Measurements from ENCODE around the gene UNC5C.

UNC5C gene

DNA sequence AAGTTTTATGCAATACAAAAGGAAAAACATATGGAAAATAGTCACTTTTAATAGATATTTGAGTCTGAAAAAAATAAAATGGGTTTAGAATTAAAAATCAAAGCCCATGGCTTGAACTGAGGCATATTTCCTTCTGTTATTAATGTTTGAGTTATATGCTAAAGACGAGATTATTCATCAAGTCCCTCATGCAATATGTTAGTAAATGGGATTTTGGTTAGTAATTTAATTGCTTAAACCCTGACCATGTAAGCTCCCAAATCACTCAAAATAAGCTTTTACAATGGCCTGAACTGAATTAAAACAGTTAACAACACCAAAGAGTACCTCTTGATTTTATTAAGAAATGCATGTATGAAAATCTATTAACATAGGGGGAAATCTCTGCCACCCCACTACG is 12.1 kb downstream of the UNC5C start:
- H3K4me3 ChIP-seq (ENCODE audit: low read depth, low read length) = no peak overlapping the region
- no peak for DNase-seq (ENCODE audit: low read depth)
- in situ Hi-C loops (cut with HindIII; ENCODE audit: low sequenced_read_pairs) = no loop called here
- no peak for TF ChIP-seq CTCF (IDR thresholded peaks at IDR 0.05; ENCODE audit: low read depth, low read length, missing control alignments)

GRCh38 chr4:95535180-95535579 is 13.6 kb downstream of the UNC5C start:
- DNase-seq (ENCODE audit: low read depth) = no peak
- TF ChIP-seq CTCF (IDR thresholded peaks at IDR 0.05; ENCODE audit: low read depth, low read length, missing control alignments) = no peak
- in situ Hi-C loops (cut with HindIII; ENCODE audit: low sequenced_read_pairs) = no loop called here
- no peak overlapping the region for H3K4me3 ChIP-seq (ENCODE audit: low read depth, low read length)

DNA sequence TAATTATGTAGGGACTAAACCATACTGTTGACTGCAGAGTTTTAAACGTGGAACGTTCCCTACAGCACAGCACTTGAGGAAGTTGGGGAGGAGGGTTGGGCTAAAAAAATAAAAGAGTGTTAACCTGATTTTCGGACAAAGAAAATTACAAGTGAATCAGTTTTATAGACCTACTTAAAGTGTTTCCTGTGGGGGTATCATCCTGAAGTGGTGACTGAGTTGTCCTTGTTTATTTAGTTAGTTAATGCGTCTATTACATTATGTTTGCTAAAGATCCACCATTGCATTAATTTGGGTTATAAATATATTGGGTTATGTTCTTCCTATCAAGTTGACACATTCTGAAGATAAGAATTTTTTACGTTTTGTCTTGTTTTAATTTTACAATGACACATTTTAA is 14.7 kb downstream of the UNC5C start:
- DNase-seq (ENCODE audit: low read depth) = no peak
- H3K4me3 ChIP-seq (ENCODE audit: low read depth, low read length) = no peak overlapping the region
- TF ChIP-seq CTCF (IDR thresholded peaks at IDR 0.05; ENCODE audit: low read depth, low read length, missing control alignments) = no peak
- in situ Hi-C loops (cut with HindIII; ENCODE audit: low sequenced_read_pairs) = no loop called here

- no peak overlapping the region for H3K4me3 ChIP-seq (ENCODE audit: low read depth, low read length)
- in situ Hi-C loops (cut with HindIII; ENCODE audit: low sequenced_read_pairs) = no loop called here
- TF ChIP-seq CTCF (IDR thresholded peaks at IDR 0.05; ENCODE audit: low read depth, low read length, missing control alignments) = no peak
- no peak for DNase-seq (ENCODE audit: low read depth)
Measured at GRCh38 chr4:95533254-95533653, 15.5 kb downstream of the UNC5C start.

- no peak for TF ChIP-seq CTCF (IDR thresholded peaks at IDR 0.05; ENCODE audit: low read depth, low read length, missing control alignments)
- no peak for DNase-seq (ENCODE audit: low read depth)
- H3K4me3 ChIP-seq (ENCODE audit: low read depth, low read length) = no peak overlapping the region
- in situ Hi-C loops (cut with HindIII; ENCODE audit: low sequenced_read_pairs) = no loop called here
Measured at GRCh38 chr4:95532305-95532704, 16.5 kb downstream of the UNC5C start.

GRCh38 chr4:95531141-95531540 is 17.6 kb downstream of the UNC5C start:
- DNase-seq (ENCODE audit: low read depth) = no peak
- TF ChIP-seq CTCF (IDR thresholded peaks at IDR 0.05; ENCODE audit: low read depth, low read length, missing control alignments) = no peak
- no peak overlapping the region for H3K4me3 ChIP-seq (ENCODE audit: low read depth, low read length)
- in situ Hi-C loops (cut with HindIII; ENCODE audit: low sequenced_read_pairs) = no loop called here

GRCh38 chr4:95529946-95530345 is 18.8 kb downstream of the UNC5C start:
- in situ Hi-C loops (cut with HindIII; ENCODE audit: low sequenced_read_pairs) = no loop called here
- no peak overlapping the region for H3K4me3 ChIP-seq (ENCODE audit: low read depth, low read length)
- no peak for DNase-seq (ENCODE audit: low read depth)
- no peak for TF ChIP-seq CTCF (IDR thresholded peaks at IDR 0.05; ENCODE audit: low read depth, low read length, missing control alignments)
